HL-60/S4 treated with retinoic acid at 250 ng/mL for 4 days and 3 days (cell line): ENCODE data around the gene ARIH2.

ENCODE experiments used
- in situ Hi-C: fragments of 300-500 bp; cut with MboI; formaldehyde crosslinking; loops from 2 replicates; pipeline ENCODE4 v1.7.0; 2022; ENCODE audit warnings: low sequenced_read_pairs

Gene ARIH2

GRCh38 chr3:48928679-48929078, 10.0 kb downstream of the ARIH2 start:
- in situ Hi-C loops, result no loop called here

DNA sequence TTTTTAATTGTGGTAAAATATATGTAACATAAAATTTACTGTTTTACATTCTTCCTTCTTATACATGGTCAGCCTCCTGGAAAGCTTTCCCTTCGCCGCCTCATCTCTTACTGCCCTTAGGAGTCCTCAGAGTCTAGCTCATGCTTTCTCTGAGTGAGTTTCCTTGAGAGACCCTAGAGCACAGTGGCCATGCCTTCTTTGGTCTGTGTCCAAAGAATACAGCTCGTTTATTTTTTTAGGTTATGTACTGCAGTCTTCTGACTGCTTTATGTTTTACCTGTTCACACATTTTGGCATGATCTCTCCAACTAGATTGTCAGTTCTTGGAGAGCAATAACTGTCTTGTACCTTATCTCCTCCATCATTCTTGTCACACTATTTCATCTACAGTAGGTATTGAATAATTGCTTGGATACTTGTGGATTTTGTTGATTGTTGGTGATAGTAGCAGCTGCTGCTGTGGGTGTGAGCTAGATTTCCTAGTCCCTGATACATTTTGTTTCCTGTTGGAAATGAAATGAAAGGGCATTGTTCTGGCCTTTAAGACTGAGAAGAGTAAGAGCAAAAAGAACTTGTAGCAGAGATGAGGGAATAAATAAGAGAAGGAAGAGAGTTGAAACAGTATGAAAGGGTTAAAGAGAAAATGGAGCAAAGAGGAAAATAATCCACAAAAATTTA, 10.9 kb downstream of the ARIH2 start:
- in situ Hi-C loops, result no loop called here

- in situ Hi-C loops, result no loop called here
Measured at GRCh38 chr3:48930590-48930989, 11.9 kb downstream of the ARIH2 start.

- in situ Hi-C loops, result no loop called here
Measured at GRCh38 chr3:48931944-48932580, 13.4 kb downstream of the ARIH2 start.

DNA sequence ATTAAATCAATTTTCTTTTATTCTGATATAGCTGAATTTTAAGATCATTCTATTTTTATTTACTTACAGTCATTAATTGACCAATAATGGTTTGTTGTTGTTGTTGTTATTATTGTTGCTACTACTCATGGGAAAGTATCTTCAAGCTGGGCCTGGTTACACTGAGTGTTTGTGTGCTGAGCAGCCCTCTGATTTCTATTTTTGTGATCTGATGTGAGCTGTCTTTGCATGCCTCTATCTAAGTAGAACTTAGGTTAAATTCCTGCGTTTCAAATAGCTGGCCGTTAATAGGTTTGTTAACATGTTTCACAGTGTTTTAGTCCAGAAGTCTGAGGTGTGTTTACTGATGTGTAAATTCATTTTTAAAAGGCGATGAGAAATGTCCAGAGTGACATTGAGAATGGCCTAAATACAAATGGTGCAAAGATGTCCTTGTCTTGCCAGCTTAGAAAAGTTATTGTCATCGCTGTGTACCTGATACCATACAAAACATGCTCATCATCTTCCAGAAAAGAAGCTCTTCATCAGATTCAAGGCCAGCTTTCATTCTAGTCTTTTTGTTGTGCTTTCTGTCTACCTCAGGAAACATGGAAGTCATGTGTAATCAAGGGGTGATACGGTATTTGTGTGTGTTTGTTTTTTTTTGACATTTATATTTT, 15.8 kb downstream of the ARIH2 start:
- in situ Hi-C loops, result no loop called here

- in situ Hi-C loops, result no loop called here
Measured at GRCh38 chr3:48935530-48935929, 16.9 kb downstream of the ARIH2 start.

- in situ Hi-C loops, result no loop called here
Measured at GRCh38 chr3:48938156-48938555, 19.5 kb downstream of the ARIH2 start.

- in situ Hi-C loops, result no loop called here
Measured at GRCh38 chr3:48938689-48939088, 20.0 kb downstream of the ARIH2 start.

DNA sequence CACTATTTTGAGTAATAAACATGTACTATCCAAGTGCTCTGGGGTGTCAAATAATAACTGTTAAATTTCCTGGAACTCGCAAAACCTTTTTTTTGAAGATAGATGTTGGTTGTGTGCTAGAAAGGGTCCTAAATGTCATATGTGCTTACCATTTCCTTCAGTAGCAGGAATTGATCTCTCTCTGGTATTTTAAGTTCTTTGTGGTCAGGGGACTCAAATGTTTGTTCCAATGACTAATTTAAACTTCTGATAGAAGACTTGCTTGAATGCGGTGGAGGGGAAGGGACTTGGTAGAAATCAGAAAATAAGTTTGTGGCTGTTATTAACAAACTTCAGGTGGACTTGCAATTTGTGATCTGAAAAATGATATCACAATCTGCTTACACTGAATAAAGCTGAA, 26.8 kb downstream of the ARIH2 start:
- in situ Hi-C loops, result no loop called here

GRCh38 chr3:48945891-48946549, 27.4 kb downstream of the ARIH2 start:
- in situ Hi-C loops, result no loop called here

GRCh38 chr3:48949376-48949717, 30.7 kb downstream of the ARIH2 start:
- in situ Hi-C loops, result no loop called here

DNA sequence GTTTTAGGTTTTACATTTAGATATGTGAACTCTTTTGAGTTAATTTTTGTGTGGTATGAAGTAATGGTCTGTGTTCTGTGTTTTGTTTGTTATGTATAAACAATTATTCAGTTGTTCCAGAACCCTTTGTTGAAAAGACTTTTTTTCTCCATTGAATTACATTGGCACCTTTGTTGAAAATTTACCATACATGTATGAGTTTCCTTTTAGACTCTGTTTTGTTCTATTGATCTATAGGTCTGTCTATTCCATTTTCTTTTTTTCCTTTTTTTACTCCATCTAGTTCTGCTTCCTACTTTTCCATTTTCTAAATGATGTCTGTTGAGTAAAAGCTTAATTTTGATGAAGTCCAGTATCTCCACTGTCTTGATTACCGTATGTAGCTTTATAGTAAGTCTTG, 31.4 kb downstream of the ARIH2 start:
- in situ Hi-C loops, result loop anchor here (25.0 kb wide), 1 partner anchor 213 kb away; no protein-coding TSS in a partner anchor

DNA sequence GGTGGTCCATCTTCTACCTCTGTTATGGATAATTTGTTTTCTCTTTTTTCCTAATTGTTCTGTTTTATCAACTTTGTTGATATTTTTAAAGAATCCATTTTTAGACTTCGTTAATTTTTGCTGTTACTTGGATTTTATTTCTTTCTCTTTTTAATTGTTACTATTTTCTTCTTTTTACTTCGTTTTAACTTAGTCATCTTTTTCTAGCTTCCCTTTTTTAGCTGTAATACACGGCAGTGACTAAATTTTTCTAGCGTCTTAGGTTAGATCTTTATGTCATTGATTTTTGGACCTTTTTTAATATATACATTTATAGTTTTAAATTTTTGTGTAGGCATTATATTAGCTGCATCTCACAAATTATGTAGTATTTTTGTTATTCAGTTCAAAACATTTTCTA, 33.1 kb downstream of the ARIH2 start:
- in situ Hi-C loops, result loop anchor here (25.0 kb wide), 1 partner anchor 214 kb away; no protein-coding TSS in a partner anchor

- in situ Hi-C loops, result loop anchor here (25.0 kb wide), 1 partner anchor 215 kb away; no protein-coding TSS in a partner anchor
Measured at GRCh38 chr3:48952510-48953118, 34.0 kb downstream of the ARIH2 start.

GRCh38 chr3:48957006-48957705, 38.5 kb downstream of the ARIH2 start:
- in situ Hi-C loops, result loop anchor here (25.0 kb wide), 1 partner anchor 220 kb away; no protein-coding TSS in a partner anchor

DNA sequence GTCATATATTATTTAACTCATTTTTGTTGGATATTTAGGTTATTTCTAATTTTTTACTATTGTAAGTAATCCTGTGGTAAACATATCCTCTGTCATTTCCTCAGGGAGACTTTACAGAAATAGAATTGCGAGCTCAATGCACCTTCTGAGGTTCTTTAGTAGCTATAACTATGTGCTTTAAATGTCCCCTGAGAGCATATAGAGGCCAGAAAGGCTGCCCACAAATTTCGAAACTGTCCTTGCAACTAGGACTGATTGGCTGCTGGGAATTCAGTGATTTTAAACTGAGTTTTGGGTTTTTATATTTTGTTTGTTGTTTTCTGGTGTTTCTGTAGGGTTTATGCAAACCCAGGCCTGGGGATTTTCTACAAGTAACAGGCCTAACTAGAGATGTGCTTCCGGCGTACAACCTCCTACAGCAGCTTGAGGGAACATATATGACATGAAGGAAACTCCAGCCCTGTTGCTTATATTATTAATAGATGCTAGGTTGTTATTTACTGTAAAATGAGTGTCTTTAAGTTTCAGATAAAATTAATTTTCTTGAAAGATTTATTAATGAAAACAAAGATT, 42.3 kb downstream of the ARIH2 start:
- in situ Hi-C loops, result loop anchor here (25.0 kb wide), 1 partner anchor 224 kb away; no protein-coding TSS in a partner anchor

- in situ Hi-C loops, result loop anchor here (25.0 kb wide), 1 partner anchor 225 kb away; no protein-coding TSS in a partner anchor
Measured at GRCh38 chr3:48962340-48962739, 43.7 kb downstream of the ARIH2 start.

- in situ Hi-C loops, result loop anchor here (25.0 kb wide), 1 partner anchor 226 kb away; no protein-coding TSS in a partner anchor
Measured at GRCh38 chr3:48962939-48963338, 44.3 kb downstream of the ARIH2 start.

GRCh38 chr3:48963591-48963990, 44.9 kb downstream of the ARIH2 start:
- in situ Hi-C loops, result loop anchor here (25.0 kb wide), 1 partner anchor 226 kb away; no protein-coding TSS in a partner anchor

GRCh38 chr3:48966367-48966766, 47.7 kb downstream of the ARIH2 start:
- in situ Hi-C loops, result loop anchor here (25.0 kb wide), 1 partner anchor 229 kb away; no protein-coding TSS in a partner anchor
